HUES6 (cell line): ENCODE results near the gene EFNA3.

Experiments
- H3K27ac ChIP-seq: 2 replicates; pipeline ENCODE4 v1.7.0; 2013; ENCODE audit warnings: low read depth, mild to moderate bottlenecking, low read length, inconsistent platforms
- H3K27me3 ChIP-seq: 2 replicates; pipeline ENCODE4 v1.6.1; 2013; ENCODE audit warnings: low read length; ENCODE audit not compliant: control insufficient read depth, insufficient read depth
- H3K36me3 ChIP-seq: 2 replicates; pipeline ENCODE4 v1.6.1; 2013; ENCODE audit warnings: low read length; ENCODE audit not compliant: control insufficient read depth, insufficient read depth
- H3K4me1 ChIP-seq: 2 replicates; pipeline ENCODE4 v1.6.1; 2013; ENCODE audit warnings: low read length; ENCODE audit not compliant: control insufficient read depth, insufficient read depth
- H3K4me3 ChIP-seq: 2 replicates; pipeline ENCODE4 v1.5.1; 2013; ENCODE audit warnings: low read depth, low read length
- H3K9ac ChIP-seq: one replicate; pipeline ENCODE4 v1.6.1; 2013; ENCODE audit warnings: mild to moderate bottlenecking, low read length
- H3K9me3 ChIP-seq: 2 replicates; pipeline ENCODE4 v1.6.1; 2013; ENCODE audit warnings: low read depth, low read length; ENCODE audit not compliant: control insufficient read depth, insufficient read depth

The EFNA3 gene

GRCh38 chr1:155080312-155081228 lies 1.9 kb downstream of the EFNA3 start:
- Histone ChIP-seq H3K27me3 (peaks cover 75% of the 10 kb centered on the region), H3K4me1 (peaks cover 35% of the 10 kb centered on the region), H3K9ac (peak overlapping the region; percentile 22), H3K4me3 (peak overlapping the region; percentile 60), H3K9me3 (no peaks in the 10 kb centered on the region), H3K36me3 (no peaks in the 10 kb centered on the region), H3K27ac (no peak overlapping the region)

GRCh38 chr1:155081472-155082300 lies 3.0 kb downstream of the EFNA3 start:
- H3K4me1 ChIP-seq: peaks cover 41% of the 10 kb centered on the region
- H3K4me3 ChIP-seq: peak overlapping the region; percentile 60
- H3K9ac ChIP-seq: no peak overlapping the region
- no peak overlapping the region for H3K27ac ChIP-seq
- H3K9me3 ChIP-seq: no peaks in the 10 kb centered on the region
- H3K27me3 ChIP-seq: peaks cover 73% of the 10 kb centered on the region
- no peaks in the 10 kb centered on the region for H3K36me3 ChIP-seq

- Histone ChIP-seq H3K27ac (no peak overlapping the region), H3K9ac (no peak overlapping the region), H3K4me1 (peaks cover 42% of the 10 kb centered on the region), H3K9me3 (no peaks in the 10 kb centered on the region), H3K27me3 (peaks cover 70% of the 10 kb centered on the region), H3K4me3 (peak overlapping the region; percentile 60), H3K36me3 (no peaks in the 10 kb centered on the region)
These were observed 3.8 kb downstream of the EFNA3 start for GRCh38 chr1:155082301-155083051.

GRCh38 chr1:155083052-155083541 lies 4.5 kb downstream of the EFNA3 start:
- Histone ChIP-seq H3K4me3 (0 out of 2 replicates have a peak overlapping the region, but pooled peaks have one; percentile 60), H3K27ac (no peak overlapping the region), H3K9me3 (no peaks in the 10 kb centered on the region), H3K27me3 (peaks cover 64% of the 10 kb centered on the region), H3K4me1 (peaks cover 41% of the 10 kb centered on the region), H3K36me3 (no peaks in the 10 kb centered on the region), H3K9ac (no peak overlapping the region)

GRCh38 chr1:155083865-155084721 lies 5.5 kb downstream of the EFNA3 start:
- peak overlapping the region; percentile 84 for H3K4me3 ChIP-seq
- no peaks in the 10 kb centered on the region for H3K36me3 ChIP-seq
- H3K27me3 ChIP-seq: peaks cover 57% of the 10 kb centered on the region
- H3K27ac ChIP-seq: no peak overlapping the region
- no peaks in the 10 kb centered on the region for H3K9me3 ChIP-seq
- no peak overlapping the region for H3K9ac ChIP-seq
- peaks cover 37% of the 10 kb centered on the region for H3K4me1 ChIP-seq

- peaks cover 30% of the 10 kb centered on the region for H3K4me1 ChIP-seq
- no peaks in the 10 kb centered on the region for H3K9me3 ChIP-seq
- H3K27ac ChIP-seq: no peak overlapping the region
- peak overlapping the region; percentile 84 for H3K4me3 ChIP-seq
- peaks cover 49% of the 10 kb centered on the region for H3K27me3 ChIP-seq
- H3K9ac ChIP-seq: no peak overlapping the region
- no peaks in the 10 kb centered on the region for H3K36me3 ChIP-seq
These were observed 6.3 kb downstream of the EFNA3 start for GRCh38 chr1:155084722-155085503.

- H3K4me3 ChIP-seq: peak overlapping the region; percentile 84
- H3K27ac ChIP-seq: no peak overlapping the region
- H3K9me3 ChIP-seq: no peaks in the 10 kb centered on the region
- H3K27me3 ChIP-seq: peaks cover 42% of the 10 kb centered on the region
- no peaks in the 10 kb centered on the region for H3K36me3 ChIP-seq
- H3K4me1 ChIP-seq: peaks cover 28% of the 10 kb centered on the region
- no peak overlapping the region for H3K9ac ChIP-seq
These were observed 7.0 kb downstream of the EFNA3 start for GRCh38 chr1:155085504-155086127.

- no peaks in the 10 kb centered on the region for H3K9me3 ChIP-seq
- peak overlapping the region; percentile 84 for H3K4me3 ChIP-seq
- peaks cover 35% of the 10 kb centered on the region for H3K27me3 ChIP-seq
- no peaks in the 10 kb centered on the region for H3K36me3 ChIP-seq
- no peak overlapping the region for H3K27ac ChIP-seq
- H3K4me1 ChIP-seq: peaks cover 29% of the 10 kb centered on the region
- no peak overlapping the region for H3K9ac ChIP-seq
These were observed 7.6 kb downstream of the EFNA3 start for GRCh38 chr1:155086128-155086741.
